ENCODE measurements around the gene CHID1. TPM values are rescaled to one million over a fixed set of nuclear protein-coding genes. Genes with fewer than 3 reads are reported as not detected.
A peak's percentile ranks its signal among the peaks of the same experiment; 100 is the strongest.

The CHID1 gene
- total and polyA plus RNA-seq, 2 of the 4 experiments (the other 2 are of a cell fraction), result 34.2 to 121 TPM

GRCh38 chr11:836700-837099, 73.9 kb downstream of the CHID1 start:
- Histone ChIP-seq H3K79me1 (ENCODE audit: low read depth in 1 of 2, low read length in 2 of 2) (peaks cover 19 to 81% of the 10 kb centered on the region in 2 experiments; a peak in 3 of 4 replicates), H3K4me1 (ENCODE audit: control insufficient read depth, insufficient read depth, low read length) (peaks cover 31% of the 10 kb centered on the region), H2BK120ac (ENCODE audit: low read depth, low read length) (no peak overlapping the region), H3K14ac (replicated peaks; ENCODE audit: low read depth, low read length) (no peak overlapping the region), H2AFZ (replicated peaks; ENCODE audit: low read length, poor library complexity) (peak overlapping the region; percentile 10), H2BK20ac (ENCODE audit: low read depth, low read length) (no peak overlapping the region), H3K56ac (ENCODE audit: extremely low read depth, insufficient read depth, low read length) (no peak overlapping the region), H4K5ac (ENCODE audit: low read depth, low read length) (no peak overlapping the region), H3K36me3 (ENCODE audit: control insufficient read depth, insufficient read depth, low read length) (peaks cover 52% of the 10 kb centered on the region), H4K91ac (ENCODE audit: insufficient read depth, low read depth, low read length) (no peak overlapping the region), H2AK5ac (ENCODE audit: low read depth, low read length) (no peak overlapping the region), H2BK5ac (ENCODE audit: low read depth, low read length, poor library complexity, severe bottlenecking) (no peak overlapping the region), H3K4me2 (ENCODE audit: low read depth, low read length) (no peak overlapping the region), H2AK9ac (replicated peaks; ENCODE audit: low read depth, low read length, poor library complexity) (peak overlapping the region; percentile 82), H3K27me3 (ENCODE audit: control insufficient read depth, insufficient read depth, low read length) (no peaks in the 10 kb centered on the region), H2BK15ac (ENCODE audit: low read depth, low read length) (no peak overlapping the region), H3K27ac (ENCODE audit: insufficient read depth, low read length) (no peak overlapping the region), H3K23ac (ENCODE audit: low read depth, low read length) (no peak overlapping the region), H3K9ac (ENCODE audit: low read depth, low read length) (no peak overlapping the region), H3K4me3 (ENCODE audit: insufficient read depth, low read depth, low read length) (no peak overlapping the region), H3K4ac (ENCODE audit: low read depth, low read length) (no peak overlapping the region), H4K20me1 (ENCODE audit: insufficient read depth, low read length) (peaks cover 84% of the 10 kb centered on the region), H3K9me1 (ENCODE audit: insufficient read depth, low read length) (peaks cover 29% of the 10 kb centered on the region), H4K8ac (ENCODE audit: low read depth in 2 of 2, low read length in 2 of 2) (no peak overlapping the region), H3K18ac (ENCODE audit: low read depth, low read length) (no peak overlapping the region), H3K9me3 (ENCODE audit: control insufficient read depth, insufficient read depth, low read length) (no peaks in the 10 kb centered on the region)
- intact Hi-C loops (cut with micrococcal nuclease) (no loop called here), in situ Hi-C loops (cut with MboI; ENCODE audit: low sequenced_read_pairs) (no loop called here), dilution Hi-C loops (cut with HindIII; ENCODE audit: low sequenced_read_pairs, unreplicated experiment) (no loop called here)
- ChIA-PET POLR2A (ENCODE audit: unreplicated experiment) (interaction anchor here (0.6 kb wide), 1 partner anchor 18 kb away, joined by 4 read pairs; the partner anchor contains the start of gene PNPLA2), CTCF (interaction anchor here (0.7 kb wide), 1 partner anchor 10 kb away, joined by 3 read pairs; no protein-coding TSS in a partner anchor)
- ATAC-seq (ENCODE audit: low read depth), result no peak
- DNase-seq, result no peak
- TF ChIP-seq CHD1 (IDR thresholded peaks at IDR 0.05; ENCODE audit: low read depth, low read length) (no peak), RAD21 (IDR thresholded peaks at IDR 0.05; ENCODE audit: low read length) (no peak), CTCF (conservative IDR thresholded peaks at IDR 0.05; ENCODE audit: low read depth, low read length) (no peak), MXI1 (IDR thresholded peaks at IDR 0.05; ENCODE audit: borderline replicate concordance, low read depth, low read length) (no peak), SMC3 (IDR thresholded peaks at IDR 0.05; ENCODE audit: low read depth, low read length) (no peak), NFE2L2 (IDR thresholded peaks at IDR 0.05; ENCODE audit: low read depth, low read length) (no peak), RFX5 (IDR thresholded peaks at IDR 0.05; ENCODE audit: low read depth, low read length) (no peak), FOS (IDR thresholded peaks at IDR 0.05; ENCODE audit: low read depth, low read length) (no peak), RCOR1 (IDR thresholded peaks at IDR 0.05; ENCODE audit: insufficient replicate concordance, low read length) (no peak), USF2 (IDR thresholded peaks at IDR 0.05; ENCODE audit: low read depth, low read length) (no peak), ELK1 (IDR thresholded peaks at IDR 0.05; ENCODE audit: borderline replicate concordance, low read depth, low read length) (no peak), CEBPB (IDR thresholded peaks at IDR 0.05; ENCODE audit: low read depth, low read length) (no peak), MAZ (IDR thresholded peaks at IDR 0.05; ENCODE audit: borderline replicate concordance, low read depth, low read length) (no peak), POLR2A (IDR thresholded peaks at IDR 0.05; ENCODE audit: low read depth, low read length) (no peak), MAFK (IDR thresholded peaks at IDR 0.05; ENCODE audit: low read depth, low read length) (no peak)
- BruUV-seq (replicated peaks), result no TSS peak
- WGBS, 2 experiments (ENCODE audit: extremely low coverage in 2 of 2, insufficient read length in 1 of 2), result 88% methylated on average over 3 of the region's 9 CpGs; no CpG with 5 or more reads in 1 of the 2 experiments
